H1 (cell line): Measurements from ENCODE around the gene APMAP. TPM values are rescaled to one million over a fixed set of nuclear protein-coding genes. Genes with fewer than 3 reads are reported as not detected.
"Not testable (repeated sequence)": the region's sequence is repeated elsewhere in the genome, so short reads cannot be mapped to it uniquely, and the experiment has no call there.

Source experiments
- CTCF ChIA-PET: fragments of 300-600 bp; sonication (Branson Sonifier 250); formaldehyde crosslinking; loops from one replicate; lab custom pipeline; 2021; ENCODE audit not compliant: partially characterized antibody; lab: Charles Lee
- POLR2A ChIA-PET: fragments of 300-600 bp; sonication (Branson Sonifier 250); formaldehyde crosslinking; loops from one replicate; lab custom pipeline; 2021; ENCODE audit warnings: inconsistent platforms; ENCODE audit not compliant: partially characterized antibody; lab: Charles Lee
- DNase-seq, 2 experiments: peaks; one replicate each; pipeline versions ENCODE4 v3.0.0 to v3.0.0-alpha.2; 2010 to 2022; ENCODE audit warnings: low spot score in 2 of 2, low read depth in 1 of 2, mixed read lengths in 1 of 2
- FAIRE-seq: peaks from 2 replicates; lab custom pipeline; 2011; peaks lifted over from hg19 to GRCh38; lab: Jason Lieb, UNC
- H2AFZ ChIP-seq: 2 replicates; pipeline ENCODE4 v1.8.1; 2012; ENCODE audit warnings: low read length, inconsistent platforms
- H2AK5ac ChIP-seq: 2 replicates; pipeline ENCODE4 v1.6.1; 2013; ENCODE audit warnings: low read depth, low read length
- H2BK120ac ChIP-seq: replicated peaks from 2 replicates; pipeline ENCODE3; 2013; ENCODE audit warnings: low read depth, low read length, inconsistent platforms
- H2BK12ac ChIP-seq: 2 replicates; pipeline ENCODE4 v1.6.1; 2013; ENCODE audit warnings: low read depth, low read length
- H2BK15ac ChIP-seq: 2 replicates; pipeline ENCODE4 v1.6.1; 2013; ENCODE audit warnings: low read length
- H2BK20ac ChIP-seq: 2 replicates; pipeline ENCODE4 v1.6.1; 2013; ENCODE audit warnings: low read length
- H2BK5ac ChIP-seq: 2 replicates; pipeline ENCODE4 v1.6.1; 2013; ENCODE audit warnings: low read depth, low read length
- H3K14ac ChIP-seq: 2 replicates; pipeline ENCODE4 v1.6.1; 2013; ENCODE audit warnings: inconsistent platforms; ENCODE audit not compliant: insufficient read length
- H3K18ac ChIP-seq: 2 replicates; pipeline ENCODE4 v1.6.1; 2013; ENCODE audit warnings: low read length; ENCODE audit errors: extremely low read depth
- H3K23ac ChIP-seq: 2 replicates; pipeline ENCODE4 v1.6.1; 2013; ENCODE audit warnings: inconsistent platforms; ENCODE audit not compliant: insufficient read length
- H3K23me2 ChIP-seq: 2 replicates; pipeline ENCODE4 v1.6.1; 2013; ENCODE audit warnings: low read depth, low read length
- H3K27ac ChIP-seq: 2 replicates; pipeline ENCODE4 v1.6.1; 2011; ENCODE audit warnings: low read depth, low read length, inconsistent platforms
- H3K27me3 ChIP-seq, 4 experiments: replicated peaks in 1 of 4; 1 replicate in 1 of 4; 2 replicates in 3 of 4; pipeline versions ENCODE4 v1.6.1 to v1.8.1; 2011 to 2013; ENCODE audit warnings: low read length in 3 of 4, mild to moderate bottlenecking in 3 of 4, inconsistent platforms in 2 of 4, mixed read lengths in 2 of 4, moderate library complexity in 1 of 4; ENCODE audit not compliant: control insufficient read depth in 3 of 4, insufficient read depth in 3 of 4; ENCODE audit errors: extremely low read depth in 1 of 4
- H3K36me3 ChIP-seq, 4 experiments: 2 replicates each; pipeline versions ENCODE4 v1.6.1 to v1.8.1; 2011 to 2013; ENCODE audit warnings: mild to moderate bottlenecking in 4 of 4, low read length in 3 of 4, moderate library complexity in 2 of 4, control low read depth in 1 of 4, inconsistent platforms in 1 of 4; ENCODE audit not compliant: insufficient read depth in 4 of 4, control insufficient read depth in 2 of 4
- H3K4ac ChIP-seq: replicated peaks from 2 replicates; pipeline ENCODE3; 2013; ENCODE audit warnings: low read length, low read depth, mixed read lengths, inconsistent platforms; ENCODE audit not compliant: insufficient read length
- H3K4me1 ChIP-seq, 4 experiments: replicated peaks in 1 of 4; 1 replicate in 1 of 4; 2 replicates in 3 of 4; pipeline versions ENCODE4 v1.6.1 to v1.8.1; 2011 to 2013; ENCODE audit warnings: low read length in 3 of 4, inconsistent platforms in 2 of 4, mixed read lengths in 1 of 4; ENCODE audit not compliant: insufficient read depth in 4 of 4, control insufficient read depth in 3 of 4
- H3K4me2 ChIP-seq, 2 experiments: 2 replicates each; pipeline versions ENCODE4 v1.6.1 to v1.8.1; 2011 to 2013; ENCODE audit warnings: low read depth in 2 of 2, low read length in 2 of 2, control low read depth in 1 of 2, inconsistent platforms in 1 of 2, mild to moderate bottlenecking in 1 of 2; ENCODE audit not compliant: insufficient read depth in 1 of 2
- H3K4me3 ChIP-seq, 4 experiments: fragments of 200-600, 300-600 bp in 1 of 4; sonication (generic), shearing (Covaris generic), sonication (Bioruptor Twin) in 1 of 4; 2 replicates each; pipeline versions ENCODE4 v1.5.1 to v1.8.1; 2011 to 2016; ENCODE audit warnings: low read length in 4 of 4, low read depth in 3 of 4, control low read depth in 2 of 4, inconsistent platforms in 2 of 4, mild to moderate bottlenecking in 2 of 4, mixed read lengths in 1 of 4, moderate library complexity in 1 of 4; ENCODE audit not compliant: insufficient read depth in 2 of 4; ENCODE audit errors: extremely low read depth in 1 of 4
- H3K56ac ChIP-seq: replicated peaks from 2 replicates; pipeline ENCODE3; 2013; ENCODE audit warnings: low read depth, mild to moderate bottlenecking, mixed read lengths, low read length, inconsistent platforms; ENCODE audit not compliant: insufficient read length
- H3K79me1 ChIP-seq: 2 replicates; pipeline ENCODE4 v1.6.1; 2013; ENCODE audit warnings: low read depth, low read length, control low read depth
- H3K79me2 ChIP-seq, 2 experiments: 2 replicates each; pipeline versions ENCODE4 v1.6.1 to v1.8.1; 2012 to 2013; ENCODE audit warnings: low read length in 2 of 2, mild to moderate bottlenecking in 2 of 2, inconsistent platforms in 1 of 2; ENCODE audit not compliant: insufficient read depth in 2 of 2, control insufficient read depth in 1 of 2
- H3K9ac ChIP-seq, 4 experiments: replicated peaks in 1 of 4; 1 replicate in 1 of 4; 2 replicates in 3 of 4; pipeline versions ENCODE4 v1.6.1 to v1.8.1; 2011 to 2013; ENCODE audit warnings: low read depth in 3 of 4, low read length in 3 of 4, control low read depth in 2 of 4, mild to moderate bottlenecking in 2 of 4, moderate library complexity in 2 of 4, inconsistent platforms in 1 of 4; ENCODE audit errors: extremely low read depth in 1 of 4
- H3K9me3 ChIP-seq, 2 experiments: 2 replicates each; pipeline versions ENCODE4 v1.6.1 to v1.8.1; 2012 to 2013; ENCODE audit warnings: mild to moderate bottlenecking in 2 of 2, moderate library complexity in 2 of 2, control low read depth in 1 of 2, inconsistent platforms in 1 of 2, low read depth in 1 of 2, low read length in 1 of 2, mixed read lengths in 1 of 2; ENCODE audit not compliant: insufficient read depth in 2 of 2
- H4K20me1 ChIP-seq, 2 experiments: replicated peaks in 1 of 2; 2 replicates each; pipeline versions ENCODE3 to v1.8.1; 2011 to 2013; ENCODE audit warnings: inconsistent platforms in 2 of 2, low read length in 2 of 2, mild to moderate bottlenecking in 1 of 2; ENCODE audit not compliant: insufficient read depth in 2 of 2, control insufficient read depth in 1 of 2
- H4K5ac ChIP-seq: 2 replicates; pipeline ENCODE4 v1.6.1; 2013; ENCODE audit warnings: low read length, low read depth, mixed read lengths, inconsistent platforms; ENCODE audit not compliant: insufficient read length
- H4K8ac ChIP-seq: 2 replicates; pipeline ENCODE4 v1.8.0; 2013; ENCODE audit warnings: mild to moderate bottlenecking, moderate library complexity, low read length, inconsistent platforms; ENCODE audit not compliant: insufficient read depth; ENCODE audit errors: extremely low read depth
- H4K91ac ChIP-seq: replicated peaks from 2 replicates; pipeline ENCODE3; 2013; ENCODE audit warnings: low read length, mixed read lengths, inconsistent platforms; ENCODE audit not compliant: insufficient read length
- WGBS, 2 experiments: shearing (Covaris generic) in 1 of 2; methylation state at CpG; one replicate each; pipeline versions ENCODE4 v1.1.6 to v1.1.7; 2013 to 2015; ENCODE audit warnings: low lambda C conversion rate in 2 of 2, mixed read lengths in 2 of 2, inconsistent platforms in 1 of 2, low coverage in 1 of 2, missing lambda C conversion rate in 1 of 2; ENCODE audit not compliant: insufficient replicate concordance in 2 of 2, insufficient coverage in 1 of 2, insufficient read length in 1 of 2; ENCODE audit errors: extremely low coverage in 1 of 2, missing lambda C conversion rate in 1 of 2; 5-methylcytosine and 5-hydroxymethylcytosine counted together
- polyA plus RNA-seq, 7 experiments: library from polyadenylated mRNA; depleted of rRNA in 3 of 7; stranded (reverse) in 5 of 7; unstranded in 2 of 7; fragments of >200 nt in 5 of 7; fragments of 200-250 nt in 2 of 7; gene quantifications; 1 replicate in 5 of 7; 2 replicates in 1 of 7; 4 replicates in 1 of 7; pipeline versions ENCODE4 v1.2.1 to v1.2.3, GENCODE V29; 2011 to 2013; ENCODE audit warnings: missing spikeins in 2 of 7, mixed read lengths in 2 of 7
- total RNA-seq: library from RNA; stranded (reverse); fragmentation: NEBNext Ultra II Directional; extraction: Animal tissue kit (Norgen Biotek cat#: 25700); gene quantifications from 2 replicates; pipeline ENCODE4 v1.2.1, GENCODE V29; 2021

The APMAP gene
- total and polyA plus RNA-seq, 2 of the 8 experiments (the other 6 are each of a cell fraction or from before 2014, with no cell fraction given) = 31.3 to 66.0 TPM

DNA sequence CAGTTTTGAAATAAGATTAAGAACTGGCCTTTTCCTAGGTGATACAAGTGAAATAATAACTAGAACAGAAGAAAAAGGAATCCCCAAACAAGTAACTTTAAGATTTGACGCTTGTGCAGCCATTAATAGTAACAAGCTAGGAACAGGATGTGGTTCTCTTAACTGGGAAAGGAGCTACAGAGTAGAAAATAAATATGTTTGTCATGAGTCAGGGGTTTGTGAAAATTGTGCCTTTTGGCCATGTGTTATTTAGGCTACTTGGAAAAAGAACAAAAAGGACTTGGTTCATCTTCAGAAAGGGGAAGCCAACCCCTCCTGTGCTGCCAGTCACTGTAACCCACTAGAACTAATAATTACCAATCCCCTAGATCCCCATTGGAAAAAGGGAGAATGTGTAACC, 60.7 kb downstream of the APMAP start:
- H3K79me2 ChIP-seq, H3K4me1 ChIP-seq, H3K27me3 ChIP-seq, H3K18ac ChIP-seq, H2AFZ ChIP-seq, H3K4me2 ChIP-seq, H2BK120ac ChIP-seq, H4K91ac ChIP-seq, FAIRE-seq, H3K23ac ChIP-seq, DNase-seq, H2BK15ac ChIP-seq, H3K23me2 ChIP-seq, H2BK12ac ChIP-seq, H4K20me1 ChIP-seq, H3K14ac ChIP-seq, H3K56ac ChIP-seq, H4K8ac ChIP-seq, H2AK5ac ChIP-seq, H3K27ac ChIP-seq, H3K79me1 ChIP-seq, H2BK20ac ChIP-seq, H3K36me3 ChIP-seq, POLR2A ChIA-PET, H4K5ac ChIP-seq, H2BK5ac ChIP-seq, H3K9ac ChIP-seq, H3K4me3 ChIP-seq, H3K4ac ChIP-seq: not testable (repeated sequence)
- CTCF ChIA-PET = interaction anchor here (0.6 to 5.4 kb wide), 10 partner anchors 9 to 1045 kb away, joined by 3 to 48 read pairs (median 5); no protein-coding TSS in a partner anchor
- 83% methylated on average over 1 of the region's 1 CpG; no CpG with 5 or more reads in 1 of the 2 experiments for WGBS, 2 experiments
- H3K9me3 ChIP-seq = peaks cover 8 to 12% of the 10 kb centered on the region in 2 experiments; a peak in 3 of 4 replicates
